Keratinocyte (primary cell): ENCODE measurements around the gene CFAP47. TPM values are rescaled to one million over a fixed set of nuclear protein-coding genes. Genes with fewer than 3 reads are reported as not detected.

Experiments used
- DNase-seq: peaks from one replicate; pipeline ENCODE4 v3.0.0-alpha.2; 2011; ENCODE audit warnings: low read depth, missing footprints, low spot score
- FAIRE-seq: peaks from 2 replicates; lab custom pipeline; 2011; peaks lifted over from hg19 to GRCh38; lab: Jason Lieb, UNC
- H2AFZ ChIP-seq: 2 replicates; pipeline ENCODE4 v1.6.0; 2012; ENCODE audit warnings: low read length, control low read depth, inconsistent platforms; ENCODE audit not compliant: control insufficient read depth
- H3K27ac ChIP-seq: 2 replicates; pipeline ENCODE4 v1.5.1; 2011; ENCODE audit warnings: low read length; ENCODE audit not compliant: control insufficient read depth, insufficient read depth
- H3K27me3 ChIP-seq: 3 replicates; pipeline ENCODE4 v1.6.0; 2011; ENCODE audit warnings: low read length; ENCODE audit not compliant: control insufficient read depth, insufficient read depth; ENCODE audit errors: extremely low read depth
- H3K36me3 ChIP-seq, 2 experiments: 2 replicates in 1 of 2; 3 replicates in 1 of 2; pipeline ENCODE4 v1.5.1; 2011; ENCODE audit warnings: low read length in 2 of 2, mild to moderate bottlenecking in 1 of 2; ENCODE audit not compliant: control insufficient read depth in 2 of 2, insufficient read depth in 2 of 2; ENCODE audit errors: extremely low read depth in 1 of 2
- H3K4me1 ChIP-seq: 3 replicates; pipeline ENCODE4 v1.5.1; 2011; ENCODE audit warnings: low read length; ENCODE audit not compliant: control insufficient read depth, insufficient read depth; ENCODE audit errors: extremely low read depth
- H3K4me2 ChIP-seq: 3 replicates; pipeline ENCODE4 v1.6.0; 2011; ENCODE audit warnings: low read depth, low read length; ENCODE audit not compliant: control insufficient read depth, insufficient read depth; ENCODE audit errors: extremely low read depth
- H3K4me3 ChIP-seq, 3 experiments: fragments of 200-600 bp in 1 of 3; sonication (generic) in 1 of 3; 2 replicates in 2 of 3; 3 replicates in 1 of 3; pipeline ENCODE4 v1.5.1; 2011 to 2016; ENCODE audit warnings: low read length in 3 of 3, mild to moderate bottlenecking in 3 of 3, control low read depth in 2 of 3, inconsistent platforms in 1 of 3, low read depth in 1 of 3, mixed read lengths in 1 of 3, mixed run types in 1 of 3, moderate library complexity in 1 of 3; ENCODE audit not compliant: control insufficient read depth in 2 of 3, insufficient read depth in 2 of 3; ENCODE audit errors: extremely low read depth in 1 of 3
- H3K79me2 ChIP-seq: 2 replicates; pipeline ENCODE4 v1.6.0; 2012; ENCODE audit warnings: low read length; ENCODE audit not compliant: control insufficient read depth, insufficient read depth
- H3K9ac ChIP-seq: 3 replicates; pipeline ENCODE4 v1.6.0; 2011; ENCODE audit warnings: low read length; ENCODE audit not compliant: control insufficient read depth, insufficient read depth; ENCODE audit errors: extremely low read depth
- H3K9me1 ChIP-seq: 3 replicates; pipeline ENCODE4 v1.6.0; 2011; ENCODE audit warnings: low read length; ENCODE audit not compliant: control insufficient read depth, insufficient read depth; ENCODE audit errors: extremely low read depth
- H3K9me3 ChIP-seq: 2 replicates; pipeline ENCODE4 v1.5.1; 2012; ENCODE audit warnings: low read depth, low read length; ENCODE audit not compliant: control insufficient read depth
- H4K20me1 ChIP-seq: 3 replicates; pipeline ENCODE4 v1.6.0; 2011; ENCODE audit warnings: low read length; ENCODE audit not compliant: control insufficient read depth, insufficient read depth; ENCODE audit errors: extremely low read depth
- EZH2 ChIP-seq: IDR thresholded peaks from one replicate; pipeline ENCODE4 v1.6.1; 2012; ENCODE audit warnings: inconsistent platforms, mild to moderate bottlenecking, low read length, moderate library complexity
- dilution Hi-C: fragments of 300-500 bp; cut with MboI; formaldehyde crosslinking; loops from one replicate; pipeline ENCODE4 v1.7.0; 2020; ENCODE audit warnings: low sequenced_read_pairs; ENCODE audit not compliant: extremely low pct_ligation_motif_present
- polyA plus RNA-seq, 5 experiments: library from polyadenylated mRNA; depleted of rRNA in 3 of 5; stranded (reverse) in 3 of 5; stranded (forward) in 1 of 5; unstranded in 1 of 5; fragments of >200 nt; gene quantifications; 1 replicate in 1 of 5; 2 replicates in 3 of 5; 3 replicates in 1 of 5; pipeline versions ENCODE4 v1.2.1 to v1.2.3, GENCODE V29; 2011 to 2012; ENCODE audit warnings: missing spikeins in 2 of 5, low read depth in 1 of 5, low replicate concordance in 1 of 5
- TF ChIP-seq, protein P1 (sequence below), 3 experiments: IDR thresholded peaks in 1 of 3; conservative IDR thresholded peaks in 1 of 3; optimal IDR thresholded peaks in 1 of 3; 2 replicates in 2 of 3; 3 replicates in 1 of 3; pipeline versions ENCODE3 to v1.5.1; 2011; ENCODE audit warnings: low read length in 3 of 3, mild to moderate bottlenecking in 3 of 3, moderate library complexity in 2 of 3, control low read depth in 1 of 3, inconsistent platforms in 1 of 3; ENCODE audit not compliant: insufficient read depth in 2 of 3; ENCODE audit errors: extremely low read depth in 1 of 3

CFAP47 gene
- polyA plus RNA-seq, 1 donor (not counting 4 experiments of a cell fraction or from before 2014, with no cell fraction given) = not detected

DNA sequence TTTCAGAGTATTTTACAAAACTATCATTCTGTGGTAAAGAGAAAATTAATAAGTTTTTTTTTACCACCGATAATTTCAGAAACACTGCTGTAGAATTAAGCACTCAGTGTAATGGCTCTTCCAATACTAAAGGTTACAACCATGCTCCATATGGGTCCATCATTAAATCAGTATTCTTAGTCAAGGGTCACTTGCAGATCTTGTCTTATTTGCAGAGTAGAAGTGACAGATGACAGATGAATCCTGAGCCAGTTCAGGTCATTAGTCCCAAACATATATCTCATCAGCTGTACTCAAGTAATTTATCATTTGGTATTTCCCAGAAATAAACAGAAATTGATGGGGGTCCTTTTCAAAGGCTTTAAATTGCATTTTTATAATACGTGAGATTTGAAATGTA, 182.9 kb downstream of the CFAP47 start:
- Histone ChIP-seq H3K4me3 (no peak overlapping the region), H3K27ac (no peak overlapping the region), H3K36me3 (no peaks in the 10 kb centered on the region), H3K4me1 (no peaks in the 10 kb centered on the region), H2AFZ (no peak overlapping the region), H3K9ac (no peak overlapping the region), H3K9me3 (no peaks in the 10 kb centered on the region), H4K20me1 (no peaks in the 10 kb centered on the region), H3K79me2 (no peaks in the 10 kb centered on the region), H3K27me3 (no peaks in the 10 kb centered on the region), H3K9me1 (no peaks in the 10 kb centered on the region), H3K4me2 (no peak overlapping the region)
- FAIRE-seq (no peak), DNase-seq (no peak)
- TF ChIP-seq EZH2 = no peak
- TF ChIP-seq, protein P1, sequence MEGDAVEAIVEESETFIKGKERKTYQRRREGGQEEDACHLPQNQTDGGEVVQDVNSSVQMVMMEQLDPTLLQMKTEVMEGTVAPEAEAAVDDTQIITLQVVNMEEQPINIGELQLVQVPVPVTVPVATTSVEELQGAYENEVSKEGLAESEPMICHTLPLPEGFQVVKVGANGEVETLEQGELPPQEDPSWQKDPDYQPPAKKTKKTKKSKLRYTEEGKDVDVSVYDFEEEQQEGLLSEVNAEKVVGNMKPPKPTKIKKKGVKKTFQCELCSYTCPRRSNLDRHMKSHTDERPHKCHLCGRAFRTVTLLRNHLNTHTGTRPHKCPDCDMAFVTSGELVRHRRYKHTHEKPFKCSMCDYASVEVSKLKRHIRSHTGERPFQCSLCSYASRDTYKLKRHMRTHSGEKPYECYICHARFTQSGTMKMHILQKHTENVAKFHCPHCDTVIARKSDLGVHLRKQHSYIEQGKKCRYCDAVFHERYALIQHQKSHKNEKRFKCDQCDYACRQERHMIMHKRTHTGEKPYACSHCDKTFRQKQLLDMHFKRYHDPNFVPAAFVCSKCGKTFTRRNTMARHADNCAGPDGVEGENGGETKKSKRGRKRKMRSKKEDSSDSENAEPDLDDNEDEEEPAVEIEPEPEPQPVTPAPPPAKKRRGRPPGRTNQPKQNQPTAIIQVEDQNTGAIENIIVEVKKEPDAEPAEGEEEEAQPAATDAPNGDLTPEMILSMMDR (optimal IDR thresholded peaks at IDR 0.05 in 1 of 3, IDR thresholded peaks at IDR 0.05 in 1 of 3, conservative IDR thresholded peaks at IDR 0.05 in 1 of 3; ENCODE audit: extremely low read depth in 1 of 3, insufficient read depth in 2 of 3, low read length in 3 of 3) = no peak
- dilution Hi-C loops = no loop called here

DNA sequence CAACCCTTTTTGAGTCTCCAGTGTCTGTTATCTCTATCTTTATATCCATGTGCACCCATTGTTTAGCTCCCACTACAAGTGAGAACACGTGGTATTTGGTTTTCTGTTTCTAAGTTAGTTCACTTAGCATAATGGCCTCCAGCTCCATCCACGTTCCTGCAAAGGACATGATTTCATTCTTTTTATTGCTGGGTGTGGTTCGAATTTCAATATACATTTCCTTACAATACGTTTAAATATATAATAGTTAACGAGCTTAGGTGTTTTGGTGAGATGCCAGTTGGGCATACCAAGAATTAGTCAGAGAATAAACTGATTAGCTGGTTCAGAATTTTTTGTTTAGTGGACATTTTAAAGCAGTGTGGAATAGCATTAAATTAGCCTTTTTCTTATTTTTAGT, 196.7 kb downstream of the CFAP47 start:
- no peaks in the 10 kb centered on the region for H4K20me1 ChIP-seq
- H3K79me2 ChIP-seq = no peaks in the 10 kb centered on the region
- H3K9ac ChIP-seq = no peak overlapping the region
- H3K9me1 ChIP-seq = no peaks in the 10 kb centered on the region
- H3K9me3 ChIP-seq = no peaks in the 10 kb centered on the region
- no peaks in the 10 kb centered on the region for H3K36me3 ChIP-seq
- no peak overlapping the region for H3K27ac ChIP-seq
- no peaks in the 10 kb centered on the region for H3K4me1 ChIP-seq
- H3K4me2 ChIP-seq = no peak overlapping the region
- no peak for TF ChIP-seq EZH2
- TF ChIP-seq, protein P1 (optimal IDR thresholded peaks at IDR 0.05 in 1 of 3, IDR thresholded peaks at IDR 0.05 in 1 of 3, conservative IDR thresholded peaks at IDR 0.05 in 1 of 3; ENCODE audit: extremely low read depth in 1 of 3, insufficient read depth in 2 of 3, low read length in 3 of 3) = no peak
- H3K27me3 ChIP-seq = no peaks in the 10 kb centered on the region
- FAIRE-seq = no peak
- DNase-seq = no peak
- H3K4me3 ChIP-seq = no peak overlapping the region
- dilution Hi-C loops = no loop called here
- no peak overlapping the region for H2AFZ ChIP-seq
